VCaP (cell line): ENCODE data around the gene LSM12.
"Not testable (repeated sequence)": the region's sequence is repeated elsewhere in the genome, so short reads cannot be mapped to it uniquely, and the experiment has no call there.

Experiments used
- H3K27ac ChIP-seq: fragments of 450-650 bp; 2 replicates; pipeline ENCODE4 v1.5.1; 2017
- TF ChIP-seq, protein P1 (sequence below): fragments of 450-650 bp; conservative IDR thresholded peaks from 2 replicates; pipeline ENCODE4 v1.5.1; 2017; ENCODE audit warnings: mild to moderate bottlenecking, moderate library complexity

Gene LSM12

DNA sequence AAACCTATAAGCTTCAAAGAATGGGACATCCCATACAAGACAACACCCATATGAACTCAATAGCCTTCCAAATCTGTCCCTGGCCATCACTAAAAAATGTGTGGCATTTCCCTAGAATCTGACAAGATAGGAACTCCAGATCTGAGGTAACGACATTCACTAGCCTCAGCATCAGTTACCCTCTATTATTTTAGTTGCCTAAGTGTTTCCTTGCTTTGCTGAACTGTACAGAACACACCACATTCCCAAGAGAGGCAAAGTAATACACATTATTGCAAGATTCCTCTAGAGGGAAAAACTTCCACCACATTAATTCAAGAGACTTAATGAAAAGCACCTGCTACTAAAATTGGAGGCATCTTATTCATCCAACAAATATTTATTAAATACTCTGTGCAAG is 5.0 kb downstream of the LSM12 start:
- no peak overlapping the region for H3K27ac ChIP-seq
- TF ChIP-seq, protein P1, sequence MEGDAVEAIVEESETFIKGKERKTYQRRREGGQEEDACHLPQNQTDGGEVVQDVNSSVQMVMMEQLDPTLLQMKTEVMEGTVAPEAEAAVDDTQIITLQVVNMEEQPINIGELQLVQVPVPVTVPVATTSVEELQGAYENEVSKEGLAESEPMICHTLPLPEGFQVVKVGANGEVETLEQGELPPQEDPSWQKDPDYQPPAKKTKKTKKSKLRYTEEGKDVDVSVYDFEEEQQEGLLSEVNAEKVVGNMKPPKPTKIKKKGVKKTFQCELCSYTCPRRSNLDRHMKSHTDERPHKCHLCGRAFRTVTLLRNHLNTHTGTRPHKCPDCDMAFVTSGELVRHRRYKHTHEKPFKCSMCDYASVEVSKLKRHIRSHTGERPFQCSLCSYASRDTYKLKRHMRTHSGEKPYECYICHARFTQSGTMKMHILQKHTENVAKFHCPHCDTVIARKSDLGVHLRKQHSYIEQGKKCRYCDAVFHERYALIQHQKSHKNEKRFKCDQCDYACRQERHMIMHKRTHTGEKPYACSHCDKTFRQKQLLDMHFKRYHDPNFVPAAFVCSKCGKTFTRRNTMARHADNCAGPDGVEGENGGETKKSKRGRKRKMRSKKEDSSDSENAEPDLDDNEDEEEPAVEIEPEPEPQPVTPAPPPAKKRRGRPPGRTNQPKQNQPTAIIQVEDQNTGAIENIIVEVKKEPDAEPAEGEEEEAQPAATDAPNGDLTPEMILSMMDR = no peak

DNA sequence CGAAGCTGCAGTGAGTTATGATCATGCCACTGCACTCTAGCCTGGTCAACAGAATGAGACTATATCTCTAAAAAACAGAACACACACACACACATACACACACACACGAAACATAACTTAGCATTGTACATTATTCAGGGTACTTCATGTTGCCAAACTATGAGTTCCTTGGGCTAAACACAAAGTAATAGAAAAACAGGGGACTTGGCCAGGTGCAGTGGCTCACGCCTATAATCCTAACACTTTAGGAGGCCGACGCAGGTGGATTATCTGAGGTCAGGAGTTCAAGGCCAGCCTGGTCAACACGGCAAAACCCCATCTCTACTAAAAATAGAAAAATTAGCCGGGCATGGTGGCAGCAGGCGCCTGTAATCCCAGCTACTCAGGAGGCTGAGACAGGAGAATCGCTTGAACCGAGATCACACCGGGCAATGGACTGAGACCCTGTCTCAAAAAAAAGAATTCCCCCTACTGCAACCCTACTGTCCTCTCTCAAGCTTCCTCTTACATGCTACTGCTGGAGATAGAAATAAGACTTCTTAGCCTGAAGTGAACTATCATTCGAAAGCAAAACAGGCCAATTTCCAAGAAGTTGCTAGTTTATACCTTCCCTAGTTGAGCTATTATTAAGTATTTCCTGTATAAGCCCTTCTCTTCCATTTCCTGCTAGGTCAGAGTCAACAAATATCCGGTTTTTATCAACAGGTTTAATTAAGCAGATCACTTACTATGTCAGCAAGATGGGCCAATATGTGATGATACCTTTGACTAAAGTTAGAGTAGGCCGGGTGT is 7.2 kb downstream of the LSM12 start:
- H3K27ac ChIP-seq = no peak overlapping the region
- TF ChIP-seq, protein P1 = no peak

DNA sequence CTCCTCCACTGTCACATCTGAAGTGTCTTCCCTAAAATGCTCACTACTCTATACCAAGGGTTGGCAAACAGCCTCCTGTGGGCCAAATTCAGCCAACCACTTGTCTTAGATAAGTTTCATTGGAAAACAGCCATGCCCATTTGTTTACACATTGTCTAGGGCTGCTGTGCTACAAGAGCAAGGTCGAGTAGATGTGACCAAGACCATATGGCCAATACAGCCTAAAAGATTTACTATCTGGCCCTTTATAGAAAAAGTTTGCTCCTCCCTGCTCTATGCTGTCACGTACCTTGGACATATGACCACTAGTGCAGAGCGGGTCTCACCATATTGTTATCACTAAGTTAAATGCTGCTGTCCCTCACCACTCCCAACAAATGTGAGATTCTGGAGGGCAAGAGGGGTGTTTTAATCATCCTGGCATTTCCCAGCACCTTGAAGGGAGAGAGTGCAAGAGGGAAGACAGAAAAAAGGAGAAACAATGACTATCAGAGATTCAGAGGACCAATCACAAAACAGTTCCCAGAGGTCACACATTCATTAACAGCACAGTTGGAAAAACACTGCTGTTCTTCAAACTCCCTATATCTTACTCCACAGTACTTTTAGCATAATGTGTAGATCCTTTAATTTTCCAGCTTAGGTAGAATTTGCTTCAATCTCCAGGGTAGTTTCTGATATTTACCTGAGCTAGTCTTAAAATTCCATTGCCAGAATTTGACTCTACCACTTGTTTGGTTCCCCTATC is 13.2 kb downstream of the LSM12 start:
- peak overlapping the region; percentile 8 for H3K27ac ChIP-seq
- TF ChIP-seq, protein P1 = no peak

DNA sequence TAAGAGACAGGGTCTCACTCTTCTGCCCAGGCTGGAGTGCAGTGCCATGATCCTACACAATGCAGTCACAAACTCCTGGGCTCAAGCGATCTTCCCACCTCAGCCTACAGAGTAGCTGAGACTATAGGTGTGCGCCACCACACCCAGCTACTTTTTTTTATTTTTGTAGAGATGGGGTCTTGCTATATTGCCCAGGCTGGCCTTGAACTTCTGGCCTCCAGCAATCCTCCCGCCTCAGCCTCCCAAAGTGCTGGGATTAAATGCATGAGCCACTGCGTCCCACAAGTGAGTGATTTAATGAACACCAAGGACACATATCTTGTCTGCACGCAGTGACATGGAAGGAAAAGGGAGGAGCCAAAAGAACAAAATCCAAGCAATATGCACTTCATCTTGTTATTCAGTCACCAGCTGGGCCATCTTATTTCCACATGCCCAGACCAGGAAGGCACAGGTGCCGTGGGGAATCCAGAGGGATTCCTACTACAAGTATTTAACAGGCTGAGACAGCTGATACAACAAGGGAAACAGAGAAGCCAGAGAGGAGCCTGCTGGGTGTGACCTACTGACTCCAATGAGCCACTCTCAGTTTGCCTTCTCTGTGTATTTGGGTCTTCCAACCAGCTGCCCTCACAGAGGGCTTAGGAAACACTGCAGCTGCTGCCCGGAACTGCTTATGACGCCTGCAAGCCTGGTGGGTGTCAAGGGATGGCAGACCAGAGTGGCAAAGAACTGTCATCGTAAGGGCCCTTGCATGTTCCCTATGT is 17.0 kb downstream of the LSM12 start:
- H3K27ac ChIP-seq = no peak overlapping the region
- TF ChIP-seq, protein P1 = no peak

DNA sequence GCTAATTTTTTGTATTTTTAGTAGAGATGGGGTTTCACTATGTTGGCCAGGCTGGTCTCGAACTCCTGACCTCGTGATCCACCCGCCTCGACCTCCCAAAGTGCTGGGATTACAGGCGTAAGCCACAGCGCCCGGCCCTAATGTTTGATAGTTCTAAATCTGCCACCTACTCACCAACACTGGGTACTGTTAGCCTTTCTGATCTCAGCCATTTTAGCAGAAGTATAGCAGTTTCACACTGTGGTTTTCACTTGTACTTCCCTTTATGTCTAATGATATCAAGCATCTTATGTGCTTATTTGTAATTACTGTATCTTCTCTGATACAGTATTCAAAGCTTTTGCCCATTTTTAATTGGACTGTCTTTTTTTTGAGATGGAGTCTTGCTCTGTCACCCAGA is 19.6 kb downstream of the LSM12 start:
- H3K27ac ChIP-seq = not testable (repeated sequence)

DNA sequence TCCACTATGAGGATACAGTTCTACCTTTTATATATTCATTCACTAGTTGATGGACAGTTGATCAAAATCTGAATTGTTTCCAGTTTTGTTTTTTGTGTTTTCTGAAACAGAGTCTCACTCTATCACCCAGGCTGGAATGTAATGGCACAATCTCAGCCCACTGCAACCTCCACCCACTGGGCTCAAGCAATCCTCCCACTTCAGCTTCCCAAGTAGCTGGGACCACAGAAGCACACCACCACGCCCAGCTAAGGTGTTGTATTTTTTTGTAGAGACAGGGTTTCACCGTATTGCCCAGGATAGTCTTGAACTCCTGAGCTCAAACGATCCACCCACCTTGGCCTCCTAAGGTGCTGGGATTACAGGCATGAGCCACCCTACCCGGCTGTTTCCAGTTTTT is 21.0 kb downstream of the LSM12 start:
- H3K27ac ChIP-seq = peak overlapping the region; percentile 40; the same call in 1 of the 2 replicates
- TF ChIP-seq, protein P1 = no peak

DNA sequence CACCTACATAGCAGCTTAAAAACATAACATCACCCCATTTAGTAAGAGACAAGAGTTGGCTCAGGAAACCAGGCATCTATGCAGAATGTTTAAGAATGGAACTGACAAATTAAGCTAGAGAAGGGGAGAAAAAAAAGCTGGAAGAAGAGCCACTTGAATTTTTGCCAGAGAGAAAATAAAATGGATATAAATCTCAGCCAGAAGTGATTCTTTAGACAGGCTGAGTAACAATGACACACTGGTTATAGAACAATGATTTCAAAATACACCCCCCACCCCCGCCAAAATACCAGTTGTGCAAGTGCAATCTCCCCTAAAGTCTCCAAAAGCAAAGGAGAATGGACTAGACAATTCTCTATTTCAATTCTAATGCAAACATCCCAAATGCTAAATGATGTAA is 22.4 kb downstream of the LSM12 start:
- TF ChIP-seq, protein P1 = no peak

More for the DNA sequence above, 22.4 kb downstream of the LSM12 start:
- H3K27ac ChIP-seq = peak overlapping the region; percentile 40
